Measurements from ENCODE around the gene OTOF.

The OTOF gene

DNA sequence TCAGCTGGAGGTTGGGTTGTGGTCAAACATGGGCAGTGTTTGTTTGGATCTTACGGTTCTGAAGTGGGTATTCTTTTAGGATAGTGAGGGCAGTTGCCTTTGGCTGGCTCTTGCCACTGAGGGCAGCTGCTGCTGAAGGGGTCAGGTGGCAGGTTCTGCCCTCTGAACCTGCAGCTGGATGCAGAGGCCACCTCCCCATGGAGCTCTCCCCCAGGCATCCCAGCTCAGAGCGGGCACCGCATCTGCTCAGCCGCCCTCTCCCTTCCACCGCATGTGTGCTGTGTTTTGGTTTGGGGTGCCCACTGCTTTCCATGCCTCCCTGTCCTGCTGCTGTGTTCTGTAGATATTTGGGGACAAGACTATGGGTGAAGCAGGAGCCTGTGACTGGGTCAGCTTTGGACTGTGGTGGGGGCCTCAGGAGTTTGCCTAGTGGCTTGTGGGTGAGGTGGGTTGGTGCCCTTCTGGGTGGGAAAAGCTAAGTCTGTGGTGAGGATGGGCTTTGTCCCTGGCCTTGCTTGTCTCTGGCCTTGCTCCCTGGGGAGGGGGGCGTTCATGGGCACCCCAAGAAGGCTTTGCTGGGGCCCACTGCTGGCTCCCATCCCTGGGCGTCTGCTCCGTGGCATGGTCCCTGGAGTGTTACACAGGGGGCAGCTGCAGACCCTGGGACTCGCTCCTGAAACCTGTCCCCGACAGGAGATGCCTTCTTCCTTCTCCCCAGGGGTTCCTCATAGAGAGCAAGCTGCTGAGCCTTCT lies 28.5 kb downstream of the OTOF start:
- no peak for DNase-seq (ENCODE audit: low spot score)

DNA sequence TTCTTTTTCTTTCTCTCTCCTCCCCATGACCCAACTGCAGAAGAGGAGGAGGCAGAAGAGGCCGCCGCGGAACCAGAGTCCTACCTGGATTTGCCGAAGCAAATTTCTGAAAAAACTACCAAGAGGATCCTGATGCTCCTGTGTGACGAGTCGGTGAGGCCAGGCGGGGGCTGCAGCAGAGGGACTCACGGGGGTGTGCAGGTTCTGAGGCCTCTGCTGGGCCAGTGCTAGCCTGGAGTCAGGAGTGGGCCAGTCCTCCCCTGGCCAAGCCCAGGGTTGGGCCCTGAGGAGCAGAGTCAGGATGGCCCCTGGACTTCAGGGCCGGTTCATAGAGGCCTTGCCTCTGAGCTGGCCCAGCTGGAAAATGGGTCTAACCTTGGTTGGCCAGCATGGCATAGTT lies 29.3 kb downstream of the OTOF start:
- DNase-seq (ENCODE audit: low spot score) = no peak

DNA sequence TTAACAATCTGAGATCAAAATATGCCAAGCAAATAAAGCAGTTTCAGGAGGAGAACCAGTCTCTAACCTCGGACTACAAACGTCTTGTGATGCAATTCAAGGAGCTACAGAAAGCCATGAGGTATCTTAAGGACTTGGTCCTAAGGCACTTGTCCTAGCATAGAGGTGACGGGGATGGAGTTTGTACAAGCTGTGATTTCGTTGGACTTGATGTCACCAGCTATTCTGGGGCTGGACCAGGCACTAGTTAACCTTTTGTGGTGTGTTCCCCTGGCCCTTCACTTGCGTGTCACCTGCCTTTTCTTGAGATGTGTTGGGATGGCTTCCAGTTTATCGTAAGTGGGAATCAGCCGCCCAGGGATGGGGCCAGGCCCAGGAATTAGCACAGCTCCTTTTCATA lies 33.7 kb downstream of the OTOF start:
- no peak for DNase-seq (ENCODE audit: low spot score)

DNA sequence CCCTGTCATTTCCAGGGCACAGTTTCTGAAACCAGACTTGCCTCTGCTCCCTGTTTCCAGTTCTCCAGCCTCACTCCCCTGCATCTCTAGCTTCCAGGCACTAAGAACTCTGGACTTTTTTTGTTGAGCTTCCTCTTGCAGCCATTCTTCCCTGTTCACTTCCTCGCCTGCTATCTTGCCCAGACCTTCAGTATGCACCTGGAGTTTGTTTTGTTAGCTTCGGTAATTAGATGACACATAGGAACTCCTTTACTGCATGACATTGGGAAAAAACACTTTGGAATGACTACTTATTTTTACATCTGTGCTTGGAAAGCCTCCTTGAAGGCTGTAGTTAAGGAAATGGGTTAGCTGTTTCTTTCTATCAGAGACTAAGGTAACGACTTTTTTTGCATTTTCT lies 35.2 kb downstream of the OTOF start:
- no peak for DNase-seq (ENCODE audit: low spot score)

DNA sequence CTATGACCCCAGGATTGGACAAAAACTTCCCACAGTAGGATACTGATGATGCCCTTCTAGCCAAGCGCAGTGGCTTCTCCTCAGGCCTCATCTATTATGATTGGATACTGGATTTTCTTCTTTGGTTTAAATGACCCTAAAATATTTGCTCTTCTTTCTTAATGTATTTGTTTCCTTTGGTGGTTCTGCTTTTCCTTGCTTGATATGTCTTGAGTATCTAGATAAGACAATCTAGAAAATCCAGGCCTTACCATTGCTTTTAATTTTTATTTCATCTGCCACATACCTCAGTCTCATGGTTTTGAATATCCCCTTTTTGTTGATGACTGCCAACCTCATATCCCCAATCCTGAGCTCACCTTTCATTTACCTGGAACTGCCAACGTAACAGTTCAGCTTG lies 35.6 kb downstream of the OTOF start:
- DNase-seq (ENCODE audit: low spot score) = no peak

DNA sequence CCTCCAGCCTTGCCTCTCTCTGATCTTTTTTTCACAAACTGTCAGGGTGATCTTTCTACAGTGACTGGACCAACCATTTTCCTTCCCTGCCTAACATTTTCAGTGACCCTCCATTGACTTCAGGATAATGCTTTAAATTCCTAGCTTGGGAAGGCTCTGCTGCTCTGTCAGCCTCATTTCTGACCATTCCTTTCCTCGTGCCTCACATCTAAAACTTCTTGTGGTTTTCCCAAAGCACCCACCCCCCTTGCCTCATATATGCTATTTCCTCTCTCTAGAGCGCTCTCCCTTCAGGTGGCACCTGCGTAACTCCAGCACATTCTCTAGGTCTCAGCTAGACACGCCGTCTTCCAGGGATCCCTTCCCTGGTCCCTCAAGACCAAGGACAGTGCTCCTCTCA lies 39.0 kb downstream of the OTOF start:
- DNase-seq (ENCODE audit: low spot score) = no peak

DNA sequence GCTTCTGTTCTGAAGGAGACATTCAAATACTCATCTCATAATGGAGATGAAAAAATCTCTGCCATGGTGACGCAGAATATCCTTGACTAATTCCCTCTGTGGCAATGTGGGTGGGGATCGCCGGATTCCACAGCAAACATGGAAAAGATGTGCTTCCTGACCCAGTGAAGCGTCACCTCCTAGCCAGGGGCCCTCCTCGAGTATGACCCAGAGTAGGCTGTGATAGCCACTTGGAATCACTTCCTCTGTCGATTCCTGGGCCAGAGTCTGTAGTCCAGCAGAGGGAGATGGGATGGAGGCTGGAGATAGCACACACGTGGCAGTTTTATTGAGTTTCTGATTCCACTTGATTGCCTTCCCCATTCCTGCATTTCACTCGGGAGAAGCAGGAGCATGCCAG lies 39.4 kb downstream of the OTOF start:
- DNase-seq (ENCODE audit: low spot score) = no peak

DNA sequence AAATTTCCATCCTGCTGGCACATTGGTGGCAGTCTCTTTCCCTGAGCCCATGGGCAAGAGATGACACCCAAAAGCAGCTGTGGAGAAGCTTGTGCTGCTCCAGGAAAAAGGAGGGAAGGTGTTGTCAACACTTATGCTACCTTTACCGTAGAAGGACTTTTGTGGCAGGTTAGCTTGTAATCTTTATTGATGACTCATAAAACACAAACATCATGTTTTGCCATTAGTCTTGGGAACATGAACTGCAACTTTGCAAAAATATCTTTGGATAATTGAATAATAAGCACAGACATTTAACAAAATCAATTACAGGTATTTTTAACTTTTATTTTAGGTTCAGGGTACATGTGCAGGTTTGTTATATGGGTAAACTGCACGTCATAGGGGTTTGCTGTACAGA lies 42.8 kb downstream of the OTOF start:
- DNase-seq (ENCODE audit: low spot score) = no peak

DNA sequence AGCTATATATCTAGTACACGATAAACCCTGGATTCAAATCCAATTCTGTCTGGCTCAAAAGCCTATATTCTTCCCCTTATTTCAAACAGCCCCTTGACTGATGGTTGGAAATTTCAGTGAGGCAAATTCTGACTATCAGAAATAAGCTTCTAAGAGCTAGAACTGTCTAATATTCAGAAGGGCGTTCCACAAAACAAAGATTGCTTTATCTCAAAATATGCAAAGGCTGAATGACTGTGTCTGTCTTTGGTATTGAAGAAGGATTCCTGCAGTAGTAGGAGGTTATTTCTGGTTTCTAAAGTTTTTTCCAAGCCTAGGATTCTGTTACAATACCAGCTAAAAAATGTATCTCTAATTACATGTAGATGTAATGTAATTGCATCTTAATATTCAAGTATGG lies 45.1 kb downstream of the OTOF start:
- no peak for DNase-seq (ENCODE audit: low spot score)

DNA sequence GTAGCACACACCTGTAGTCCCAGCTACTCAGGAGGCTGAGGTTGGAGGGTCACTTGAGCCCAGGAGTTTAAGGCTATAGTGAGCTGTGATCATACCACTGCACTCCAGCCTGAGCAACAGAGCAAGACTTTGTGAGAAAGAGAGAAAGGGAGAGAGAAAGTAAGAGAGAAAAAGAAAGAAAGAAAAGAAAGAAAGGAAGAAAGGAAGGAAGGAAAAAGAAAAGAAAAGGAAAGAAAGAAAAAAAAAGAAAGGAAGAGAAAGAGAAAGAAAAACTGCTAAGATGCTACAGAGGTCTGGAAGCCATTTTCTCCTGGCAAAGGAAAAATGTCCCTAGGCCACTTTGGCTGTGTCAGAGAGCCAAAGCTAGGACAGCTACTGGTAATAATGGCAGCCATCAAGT lies 45.6 kb downstream of the OTOF start:
- DNase-seq (ENCODE audit: low spot score) = no peak

DNA sequence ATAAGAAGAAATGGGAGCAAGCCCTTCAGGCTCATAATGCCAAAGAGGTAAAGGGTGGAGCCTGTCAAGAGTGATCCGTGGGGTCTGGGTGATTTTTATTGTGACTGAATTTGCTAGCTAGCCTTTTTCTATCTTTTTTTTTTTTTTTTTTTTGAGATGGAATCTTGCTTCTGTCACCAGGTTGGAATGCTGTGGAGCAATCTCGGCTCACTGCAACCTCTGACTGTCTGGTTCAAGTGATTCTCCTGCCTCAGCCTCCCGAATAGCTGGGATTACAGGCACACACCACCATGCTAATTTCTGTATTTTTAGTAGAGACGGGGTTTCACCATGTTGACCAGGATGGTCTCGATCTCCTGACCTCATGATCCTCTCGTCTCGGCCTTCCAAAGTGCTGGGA lies 47.1 kb downstream of the OTOF start:
- DNase-seq (ENCODE audit: low spot score) = no peak

DNA sequence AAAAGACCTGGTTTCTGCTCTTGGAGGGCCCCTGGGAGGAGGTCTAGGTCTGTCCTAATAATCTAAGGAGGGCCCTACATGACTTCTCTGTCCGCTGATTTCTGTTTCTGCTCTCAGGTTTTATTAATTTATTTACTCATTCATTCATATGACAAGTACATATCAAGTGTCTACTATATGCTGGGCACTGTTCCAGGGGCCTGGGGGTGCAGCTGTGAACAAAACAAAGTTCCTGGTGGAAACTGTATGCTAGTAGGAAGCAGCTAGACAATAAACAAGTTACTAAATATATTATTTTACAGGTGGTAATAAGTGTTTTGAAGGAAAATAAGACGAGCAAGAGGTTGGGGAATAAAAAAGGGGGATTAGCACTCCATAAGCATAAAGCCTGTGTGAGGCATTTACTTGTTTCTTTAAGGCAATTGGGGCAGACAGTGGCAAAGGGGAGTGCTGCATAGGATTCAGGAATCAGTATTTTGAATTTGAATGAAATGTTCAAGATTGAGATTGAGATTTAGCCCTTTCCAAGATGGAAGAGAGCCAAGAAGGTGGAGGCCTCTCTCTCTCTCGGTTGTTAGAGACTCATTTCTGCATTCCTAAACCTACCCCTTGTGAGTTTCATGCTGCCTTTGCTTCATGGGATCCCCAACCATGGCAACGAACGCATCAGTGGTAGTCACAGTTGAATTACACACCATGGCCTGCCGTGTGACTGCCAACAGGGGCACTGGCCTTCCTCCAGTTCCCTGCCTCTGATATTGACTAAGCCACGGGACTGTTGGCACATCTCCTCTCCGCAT lies 47.9 kb downstream of the OTOF start:
- peak; percentile 37 for DNase-seq (ENCODE audit: low spot score)

DNA sequence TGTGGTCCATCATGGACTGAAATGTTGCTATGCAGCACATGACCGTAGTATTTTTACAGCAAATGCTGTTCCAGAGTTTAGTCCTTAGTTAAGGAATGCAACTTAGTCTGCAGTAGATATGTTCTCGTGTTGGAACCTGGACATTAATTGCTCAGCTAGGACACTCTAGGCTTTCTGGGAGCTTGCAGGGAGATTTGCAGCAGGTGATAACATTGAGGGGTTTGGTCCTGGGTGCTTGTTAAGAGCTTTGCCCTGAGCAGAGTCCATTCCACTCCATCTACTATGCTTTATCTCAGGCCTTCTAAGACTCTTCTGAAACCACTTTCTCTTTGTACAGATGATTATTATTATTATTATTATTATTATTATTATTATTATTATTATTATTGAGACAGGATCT lies 49.1 kb downstream of the OTOF start:
- no peak for DNase-seq (ENCODE audit: low spot score)

DNA sequence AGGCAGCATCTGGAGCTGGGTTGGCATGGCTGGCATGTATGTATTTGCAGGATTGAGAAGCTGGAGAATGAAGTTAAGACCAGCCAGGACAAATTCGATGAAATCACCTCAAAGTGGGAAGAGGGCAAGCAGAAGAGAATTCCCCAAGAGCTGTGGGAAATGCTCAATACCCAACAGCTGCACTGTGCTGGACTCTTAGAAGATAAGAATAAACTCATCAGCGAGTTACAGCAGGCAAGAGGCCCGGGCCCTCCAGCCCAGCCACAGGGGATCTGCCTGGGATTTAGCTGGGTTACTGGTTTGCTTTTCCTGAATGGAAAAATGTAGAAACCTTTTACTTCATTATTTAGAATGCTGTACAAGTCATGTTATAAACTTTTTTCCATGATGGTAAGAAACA lies 53.7 kb downstream of the OTOF start:
- DNase-seq (ENCODE audit: low spot score) = no peak

DNA sequence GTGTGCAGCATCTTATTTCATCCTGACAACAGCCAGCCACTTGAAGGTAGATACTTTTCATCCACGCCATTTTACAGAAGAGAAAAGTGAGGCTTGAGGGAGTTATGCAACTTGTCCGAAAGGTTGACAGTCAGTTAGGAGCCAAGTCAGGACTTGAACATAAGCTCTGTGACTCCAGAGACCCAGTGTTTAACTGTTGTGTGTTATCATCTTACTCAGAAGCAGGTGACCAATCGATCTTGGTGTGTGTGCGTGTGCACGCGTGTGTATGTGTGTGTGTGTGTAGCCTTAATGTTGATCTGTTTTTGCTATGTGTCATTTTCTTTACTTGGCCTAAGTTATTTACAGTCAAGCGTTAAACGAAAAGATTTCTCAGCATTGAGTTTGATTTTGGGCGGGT lies 54.2 kb downstream of the OTOF start:
- no peak for DNase-seq (ENCODE audit: low spot score)

DNA sequence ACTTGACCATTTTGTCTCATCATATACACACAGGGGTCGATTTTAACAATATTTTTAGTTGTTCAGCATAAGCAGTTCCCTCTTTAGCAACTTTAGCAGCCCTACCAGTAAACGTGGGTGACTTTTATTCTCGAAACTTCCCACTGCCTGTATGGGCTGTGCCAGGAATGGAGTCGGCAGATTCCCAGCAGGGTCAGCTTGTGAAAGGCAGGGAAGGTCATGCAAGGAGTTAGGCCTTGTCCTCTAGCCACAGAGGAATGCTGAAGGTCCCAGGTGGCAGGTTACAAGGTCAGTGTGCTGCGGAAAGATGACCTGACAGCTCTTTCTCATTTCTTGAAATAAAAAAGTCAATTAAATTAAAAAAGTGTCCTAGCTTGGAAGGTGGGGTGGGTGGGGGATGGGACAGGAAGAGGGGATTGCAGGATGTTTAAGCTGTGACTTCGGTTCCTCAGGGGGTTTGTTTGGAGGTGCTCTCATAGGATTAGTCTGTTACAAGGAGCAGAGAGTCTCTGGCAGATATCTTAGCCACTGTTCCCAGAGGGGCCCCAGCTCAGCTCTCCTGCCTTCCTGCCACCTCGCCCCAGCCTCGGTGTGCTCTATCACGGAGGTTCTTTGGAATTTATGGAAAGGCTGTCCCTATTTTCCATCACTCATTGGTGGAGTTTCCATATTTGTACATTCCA lies 54.8 kb downstream of the OTOF start:
- DNase-seq (ENCODE audit: low spot score) = no peak

DNA sequence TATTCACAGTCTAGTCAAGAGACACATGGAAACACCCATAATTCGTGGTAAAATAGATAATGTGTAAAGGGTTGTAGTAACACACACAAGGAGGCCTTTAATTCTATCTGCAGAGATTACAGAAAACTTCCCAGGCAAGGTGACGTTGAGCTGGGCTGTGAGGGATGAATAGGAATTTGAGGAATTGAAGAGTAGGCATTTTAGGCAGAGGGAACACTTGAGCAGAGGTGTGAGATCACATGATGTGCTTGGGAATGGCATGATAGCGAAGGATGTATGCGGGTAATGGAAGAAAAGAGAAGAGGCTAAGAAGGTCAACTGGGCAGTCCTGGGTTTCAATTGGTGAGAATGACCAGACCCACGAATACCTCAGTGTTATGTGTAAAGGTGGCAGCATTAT lies 56.0 kb downstream of the OTOF start:
- DNase-seq (ENCODE audit: low spot score) = no peak

DNA sequence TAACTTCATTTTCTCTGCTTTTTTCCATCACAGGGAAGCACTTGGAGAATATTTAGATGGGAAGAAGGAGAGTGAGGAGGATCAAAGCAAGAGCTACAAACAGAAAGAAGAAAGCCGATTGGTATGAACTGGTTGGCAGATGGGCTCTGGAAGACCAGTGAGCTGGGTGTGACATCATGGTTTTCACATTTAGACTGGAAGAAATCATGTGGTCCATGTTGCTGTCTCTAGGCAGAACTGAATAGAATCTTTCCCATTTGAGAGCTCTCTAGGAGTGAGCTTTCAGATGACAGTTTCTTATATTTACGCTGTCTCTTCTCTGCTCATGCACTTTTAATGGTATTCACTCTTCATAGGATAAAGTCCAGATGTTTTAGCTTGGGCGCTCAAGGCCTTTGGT lies 63.6 kb downstream of the OTOF start:
- no peak for DNase-seq (ENCODE audit: low spot score)

DNA sequence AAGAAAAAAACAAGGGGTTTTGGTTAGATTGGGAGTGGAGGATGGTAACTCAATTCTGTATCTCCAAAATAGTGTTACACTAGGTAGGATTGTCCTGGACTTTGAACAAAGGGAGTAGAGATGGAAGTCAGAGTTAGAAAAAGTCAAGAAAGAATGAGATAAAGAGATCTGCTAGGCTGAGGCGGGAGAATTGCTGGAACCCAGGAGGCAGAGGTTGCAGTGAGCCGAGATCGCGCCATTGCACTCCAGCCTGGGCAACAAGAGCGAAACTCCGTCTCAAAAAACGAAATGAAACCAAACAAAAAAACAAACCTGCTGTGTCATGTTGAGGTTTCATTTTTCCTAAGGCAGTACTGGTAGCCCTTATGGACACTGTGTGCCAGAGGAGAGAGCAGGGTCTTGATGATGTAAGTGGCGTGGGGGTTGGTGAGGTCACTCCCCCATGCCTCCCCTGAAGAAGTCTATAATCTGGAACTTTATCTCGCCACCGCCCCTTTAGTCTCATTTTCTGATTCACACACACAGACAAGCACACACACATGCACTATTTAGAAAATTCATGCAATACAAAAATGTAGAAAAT lies 65.7 kb downstream of the OTOF start:
- no peak for DNase-seq (ENCODE audit: low spot score)

DNA sequence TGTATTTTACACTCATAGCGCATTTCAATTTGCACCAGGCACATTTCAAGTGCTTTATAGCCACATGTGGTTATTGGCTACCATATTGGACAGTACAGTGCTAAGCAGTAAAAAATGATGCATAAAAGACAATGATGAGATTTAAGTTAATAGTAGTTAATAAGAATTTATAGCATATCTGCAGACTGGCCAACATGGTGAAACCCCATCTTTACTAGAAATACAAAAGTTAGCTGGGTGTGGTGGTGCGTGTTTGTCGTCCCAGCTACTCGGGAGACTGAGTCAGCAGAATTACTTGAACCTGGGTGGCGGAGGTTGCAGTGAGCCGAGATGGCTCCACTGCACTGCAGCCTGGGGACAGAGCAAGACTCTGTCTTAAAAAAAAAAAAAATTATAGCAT lies 66.5 kb downstream of the OTOF start:
- no peak for DNase-seq (ENCODE audit: low spot score)

DNA sequence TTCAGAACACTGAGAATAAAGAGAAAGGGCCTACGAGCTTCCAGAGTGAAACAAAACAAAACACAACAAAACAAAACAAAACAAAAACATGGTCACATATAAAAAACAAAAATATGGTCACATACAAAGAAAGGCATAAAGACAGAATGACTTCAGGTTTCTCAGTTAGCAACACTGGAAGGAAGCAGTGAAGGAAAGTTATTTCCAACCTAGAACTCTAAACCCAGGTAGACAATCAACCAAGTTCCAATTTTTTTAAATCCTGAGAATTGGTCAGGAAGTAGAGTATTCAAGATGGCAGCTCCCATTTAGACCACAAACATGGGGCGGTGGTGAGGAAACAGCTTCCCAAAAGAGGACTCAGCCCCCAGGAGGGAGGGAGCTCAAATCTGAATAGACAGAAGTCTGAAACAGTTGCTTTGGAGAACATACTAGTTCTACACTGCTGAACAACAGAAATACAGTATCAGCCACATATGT lies 67.1 kb downstream of the OTOF start:
- DNase-seq (ENCODE audit: low spot score) = no peak

DNA sequence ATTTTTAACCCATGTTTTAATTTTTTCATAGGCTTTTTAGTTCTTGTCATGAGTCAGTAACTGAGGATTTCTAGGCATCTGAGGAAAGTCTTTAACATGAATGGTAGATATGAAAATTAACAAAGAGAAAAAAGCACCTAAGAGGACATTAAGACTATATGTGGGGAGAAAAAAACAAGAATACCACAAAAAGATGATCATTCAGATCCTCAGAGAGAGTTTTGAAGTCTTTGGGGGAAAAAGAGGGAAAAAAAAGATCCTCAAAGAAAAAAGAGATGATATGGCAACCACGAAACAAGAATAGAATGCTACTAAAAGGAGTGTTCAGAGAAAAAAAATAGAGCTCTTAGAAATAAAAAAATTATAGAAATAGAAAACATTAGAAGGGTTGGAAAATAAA lies 68.1 kb downstream of the OTOF start:
- no peak for DNase-seq (ENCODE audit: low spot score)

DNA sequence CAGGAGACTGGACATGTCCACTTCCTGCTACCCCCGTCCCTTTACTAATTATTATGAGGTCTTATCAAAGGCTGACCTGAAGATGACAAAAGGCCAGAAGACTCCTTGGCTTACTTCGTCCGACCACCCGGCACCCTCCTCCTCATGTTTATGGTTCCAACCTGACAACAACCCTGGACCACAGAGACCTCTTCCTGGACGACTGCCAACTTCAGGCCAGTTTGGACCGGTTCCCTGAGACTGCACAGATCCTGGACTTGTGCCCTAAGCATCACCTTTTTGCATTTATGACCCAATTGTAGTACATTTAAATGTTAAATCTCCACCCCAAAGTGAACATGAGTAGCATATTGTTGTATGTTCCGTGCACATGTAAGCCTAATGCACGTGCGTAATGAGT lies 70.4 kb downstream of the OTOF start:
- DNase-seq (ENCODE audit: low spot score) = no peak
